ENCODE data around the gene SPATA31A7. TPM values are rescaled to one million over a fixed set of nuclear protein-coding genes. Genes with fewer than 3 reads are reported as not detected.
"Not testable (repeated sequence)": the region's sequence is repeated elsewhere in the genome, so short reads cannot be mapped to it uniquely, and the experiment has no call there.

The SPATA31A7 gene
- not detected for total RNA-seq

GRCh38 chr9:61189736-61190135 lies at the start of gene SPATA31A7:
Gene SPATA31A7 (plus strand): TSS chr9:61190036. CDS start chr9:61190065, 29 bp downstream.
- H3K27me3 ChIP-seq; H3K4me3 ChIP-seq; H3K27ac ChIP-seq; H3K9me3 ChIP-seq; H3K4me1 ChIP-seq; H3K36me3 ChIP-seq; DNase-seq (ENCODE audit: low spot score in 2 of 2): not testable (repeated sequence)
- no CpG with 5 or more reads among the region's 7 CpGs for WGBS, 2 donors

GRCh38 chr9:61226438-61226837 lies 36.6 kb downstream of the SPATA31A7 start:
- not testable (repeated sequence) for H3K27ac ChIP-seq, H3K4me3 ChIP-seq
- WGBS, 2 donors, result 92% methylated on average over 1 of the region's 4 CpGs; no CpG with 5 or more reads in 1 of the 2 donors

More at GRCh38 chr9:61226438-61226837, 36.6 kb downstream of the SPATA31A7 start:
- not testable (repeated sequence) for H3K9me3 ChIP-seq; H3K36me3 ChIP-seq; DNase-seq (ENCODE audit: low spot score in 2 of 2); H3K4me1 ChIP-seq; H3K27me3 ChIP-seq

Small RNA genes lying within 50 kb of the gene (small RNA-seq; reads per million reads assigned to genes)
- not detected for gene BX005040.2

Data from tibial nerve (tissue), 4 donors.